Measurements from ENCODE around the gene CERS2. TPM values are rescaled to one million over a fixed set of nuclear protein-coding genes. Genes with fewer than 3 reads are reported as not detected.

CERS2 gene, protein sequence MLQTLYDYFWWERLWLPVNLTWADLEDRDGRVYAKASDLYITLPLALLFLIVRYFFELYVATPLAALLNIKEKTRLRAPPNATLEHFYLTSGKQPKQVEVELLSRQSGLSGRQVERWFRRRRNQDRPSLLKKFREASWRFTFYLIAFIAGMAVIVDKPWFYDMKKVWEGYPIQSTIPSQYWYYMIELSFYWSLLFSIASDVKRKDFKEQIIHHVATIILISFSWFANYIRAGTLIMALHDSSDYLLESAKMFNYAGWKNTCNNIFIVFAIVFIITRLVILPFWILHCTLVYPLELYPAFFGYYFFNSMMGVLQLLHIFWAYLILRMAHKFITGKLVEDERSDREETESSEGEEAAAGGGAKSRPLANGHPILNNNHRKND
- 100 to 1,000 TPM; 153 to 160 TPM for total RNA-seq

DNA sequence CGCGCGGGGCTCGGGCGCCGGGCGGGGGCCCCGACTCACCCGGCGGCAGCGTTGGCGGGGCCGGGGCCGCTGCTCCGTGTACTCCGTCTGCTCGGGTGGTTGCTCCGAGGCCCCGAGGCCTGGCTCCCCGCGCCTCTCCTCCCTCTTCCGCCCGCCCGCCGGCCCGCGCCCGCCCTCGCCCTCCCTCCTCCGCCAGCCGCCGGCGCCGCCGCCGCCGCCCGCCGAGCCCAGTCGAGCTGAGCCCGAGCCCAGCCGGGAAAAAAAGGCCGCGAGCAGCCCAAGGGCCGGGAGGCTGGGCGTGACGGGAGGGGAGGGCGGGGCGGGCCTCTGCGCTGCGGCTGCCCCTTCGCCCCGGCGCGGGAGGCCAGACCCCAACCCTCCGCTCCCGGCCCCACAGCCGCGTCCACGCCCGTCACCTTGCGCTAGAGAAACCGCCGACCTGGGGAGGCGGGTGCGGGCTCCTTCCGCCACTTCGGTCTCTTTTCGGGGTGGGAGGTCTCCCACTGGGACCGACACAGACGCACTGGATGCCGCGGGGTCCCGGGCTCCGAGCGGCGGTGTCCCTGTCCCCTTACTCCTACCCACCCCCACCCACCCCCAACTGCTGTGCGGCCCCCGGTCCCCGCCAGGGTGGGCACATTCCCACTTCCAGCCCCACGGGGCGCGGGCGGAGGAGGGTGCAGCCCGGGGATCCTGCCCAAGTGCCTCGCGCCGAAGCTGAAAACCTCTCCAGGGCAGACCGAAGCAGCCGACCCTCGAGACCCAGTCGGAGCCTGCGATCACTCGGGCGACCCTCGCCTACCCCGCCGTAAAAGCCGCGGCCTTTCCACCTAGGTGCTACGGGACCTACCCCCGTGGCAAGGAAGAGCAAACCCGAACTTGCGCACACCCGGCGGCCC is at the start of gene CERS2:
TSS of gene CERS2 (minus strand) at position 256 of the 899 bp plus-strand sequence. CDS start 5,745 bp downstream, outside the sequence.
- Mint-ChIP-seq H3K36me3 (peaks cover 4% of the 10 kb centered on the region), H3K4me3 (peak within 1 kb of the TSS; percentile 85), H3K27me3 (no peaks in the 10 kb centered on the region), H3K9me3 (no peaks in the 10 kb centered on the region), H3K27ac (peak within 1 kb of the TSS; percentile 94), H3K4me1 (ENCODE audit: low read depth) (peaks cover 69% of the 10 kb centered on the region)
- intact Hi-C loops (cut with micrococcal nuclease) = loop anchor here (5.0 to 10.0 kb wide), 6 partner anchors 208 to 740 kb away; partner anchors contain the start of genes ANP32E, CTSS and TARS2
- POLR2A ChIA-PET = interaction anchor here (1.3 to 3.0 kb wide), 2 partner anchors 31 to 85 kb away, joined by 3 to 16 read pairs; partner anchors contain the start of genes CDC42SE1 and MINDY1
- DNase-seq = peak; percentile 86
- CTCF ChIA-PET = interaction anchor here (1.1 to 12.0 kb wide), 2 partner anchors 12 to 26 kb away, joined by 5 to 222 read pairs; partner anchors contain the start of gene MINDY1

DNA sequence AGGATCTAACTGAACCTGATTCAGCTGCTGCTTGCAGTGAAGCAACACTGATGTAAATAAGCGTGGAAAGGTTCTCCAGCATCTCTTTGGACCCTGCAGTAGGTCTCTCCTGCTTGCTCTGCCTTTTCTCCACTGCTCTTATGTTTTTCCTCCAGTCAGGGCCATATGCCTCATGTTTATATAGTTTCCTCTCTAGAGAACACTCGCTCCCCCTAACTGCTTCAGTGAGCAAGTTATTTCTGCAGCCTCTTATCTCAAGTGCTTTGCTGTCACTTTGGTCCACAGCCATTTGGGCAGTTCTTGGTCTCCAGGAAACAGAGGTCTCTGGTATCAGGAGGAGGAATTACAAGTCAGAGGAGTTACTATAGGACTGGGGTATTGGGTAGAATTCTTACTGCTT is 38.9 kb upstream of the CERS2 start:
- Mint-ChIP-seq H3K27ac (no peak overlapping the region), H3K4me1 (ENCODE audit: low read depth) (peaks cover 32% of the 10 kb centered on the region), H3K9me3 (no peaks in the 10 kb centered on the region), H3K27me3 (no peaks in the 10 kb centered on the region), H3K36me3 (peaks cover 7% of the 10 kb centered on the region), H3K4me3 (no peak overlapping the region)
- ChIA-PET POLR2A (no interaction called here), CTCF (interaction anchor here (2.3 kb wide), 1 partner anchor 11 kb away, joined by 7 read pairs; no protein-coding TSS in a partner anchor)
- intact Hi-C loops (cut with micrococcal nuclease) = no loop called here
- no peak for DNase-seq

DNA sequence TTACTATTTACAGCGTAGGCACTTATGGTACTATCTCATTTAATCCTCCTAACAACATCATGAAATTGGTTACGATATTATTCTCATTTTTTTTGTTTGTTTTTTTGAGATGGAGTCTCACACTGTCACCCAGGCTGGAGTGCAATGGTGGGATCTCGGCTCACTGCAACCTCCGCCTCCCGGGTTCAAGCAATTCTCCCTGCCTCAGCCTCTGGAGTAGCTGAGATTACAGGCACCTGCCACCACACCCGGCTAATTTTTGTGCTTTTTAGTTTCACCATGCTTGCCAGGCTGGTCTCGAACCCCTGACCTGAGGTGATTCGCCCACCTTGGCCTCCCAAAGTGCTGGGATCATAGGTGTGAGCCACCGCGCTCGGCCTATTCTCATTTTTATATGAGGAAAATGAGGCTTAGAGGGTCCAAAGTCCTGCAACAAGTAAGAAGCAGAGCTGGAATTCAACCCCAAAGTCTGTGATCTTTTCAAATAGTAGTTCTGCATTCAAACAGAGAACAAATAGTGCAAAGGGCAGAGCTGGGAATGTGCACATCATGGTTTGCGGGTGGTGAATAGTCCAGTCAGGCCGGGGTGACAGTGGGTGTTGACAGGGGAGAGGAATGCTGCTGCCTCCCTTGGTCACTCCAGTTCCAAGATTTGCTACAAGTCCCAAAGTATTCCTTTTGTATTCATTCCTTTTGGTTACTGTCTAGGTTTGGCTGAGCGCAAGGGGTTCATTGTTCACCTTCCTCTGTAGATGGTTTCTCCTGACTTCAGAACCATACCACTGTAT is 38.2 kb upstream of the CERS2 start:
- Mint-ChIP-seq H3K4me1 (ENCODE audit: low read depth) (peaks cover 32% of the 10 kb centered on the region), H3K36me3 (peaks cover 9% of the 10 kb centered on the region)
- POLR2A ChIA-PET = no interaction called here

DNA sequence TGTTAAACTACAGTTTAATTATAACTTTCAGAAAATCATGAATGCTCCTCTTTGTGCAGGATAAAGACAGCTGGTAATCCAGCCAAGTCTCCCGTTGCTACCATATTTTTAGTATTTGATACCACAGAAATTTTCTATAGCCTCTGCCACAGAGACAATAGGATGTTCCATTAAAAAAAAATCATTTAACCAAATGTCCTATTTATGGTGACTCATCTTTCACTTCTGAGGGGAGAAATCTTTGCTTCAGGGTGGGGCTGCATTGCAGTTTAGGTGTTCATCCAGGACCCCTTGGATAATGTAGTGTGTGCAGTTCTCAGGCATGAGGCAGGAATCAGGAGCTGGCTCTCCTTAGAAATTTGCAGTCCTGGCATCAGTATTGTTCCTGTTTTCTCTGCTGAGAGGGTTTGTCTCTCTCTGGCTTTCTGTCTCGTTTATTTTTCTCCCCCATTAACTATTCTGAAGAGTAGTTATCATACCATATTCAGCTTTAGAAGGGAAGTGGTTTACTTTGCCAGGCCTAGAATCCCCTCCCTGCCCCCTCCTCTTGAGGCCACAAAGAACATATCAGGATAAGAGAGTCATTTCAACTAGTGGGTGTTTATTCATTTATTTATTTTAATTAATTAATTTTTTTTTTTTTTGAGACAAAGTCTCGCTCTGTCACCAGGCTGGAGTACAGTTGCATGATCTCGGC is 36.7 kb upstream of the CERS2 start:
- intact Hi-C loops (cut with micrococcal nuclease) = no loop called here
- Mint-ChIP-seq H3K9me3 (no peaks in the 10 kb centered on the region), H3K4me1 (ENCODE audit: low read depth) (peaks cover 47% of the 10 kb centered on the region), H3K27ac (no peak overlapping the region), H3K4me3 (no peak overlapping the region), H3K36me3 (peaks cover 6% of the 10 kb centered on the region), H3K27me3 (no peaks in the 10 kb centered on the region)
- CTCF ChIA-PET = interaction anchor here (0.8 to 1.0 kb wide), 4 partner anchors 9 to 17 kb away, joined by 3 to 4 read pairs (median 3); no protein-coding TSS in a partner anchor
- POLR2A ChIA-PET = interaction anchor here (0.8 kb wide), 1 partner anchor 145 kb away, joined by 3 read pairs; the partner anchor contains the start of gene TNFAIP8L2
- no peak for DNase-seq

More for the DNA sequence above, 38.2 kb upstream of the CERS2 start:
- intact Hi-C loops (cut with micrococcal nuclease) = no loop called here
- Mint-ChIP-seq H3K4me3 (no peak overlapping the region), H3K27me3 (no peaks in the 10 kb centered on the region), H3K27ac (no peak overlapping the region), H3K9me3 (no peaks in the 10 kb centered on the region)
- no peak for DNase-seq
- CTCF ChIA-PET = interaction anchor here (1.0 to 2.3 kb wide), 2 partner anchors 11 to 15 kb away, joined by 3 to 7 read pairs; no protein-coding TSS in a partner anchor

DNA sequence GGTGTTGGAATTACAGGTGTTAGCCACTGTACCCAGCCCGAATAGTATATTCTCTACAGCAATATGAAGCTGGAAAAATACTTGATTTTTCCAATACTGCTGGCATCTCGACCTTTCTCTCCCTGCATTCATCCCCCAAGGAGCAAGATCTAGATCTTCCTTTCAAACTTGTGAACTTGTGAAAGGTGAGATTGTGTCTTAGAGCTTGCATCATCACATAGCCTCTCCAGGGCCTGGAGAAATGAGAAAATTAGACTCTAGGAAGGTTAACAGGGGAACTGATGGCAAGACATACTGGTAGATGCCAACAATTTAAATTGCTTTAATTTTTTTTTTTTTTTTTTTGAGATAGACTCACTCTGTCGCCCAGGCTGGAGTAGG is 35.7 kb upstream of the CERS2 start:
- POLR2A ChIA-PET = no interaction called here

DNA sequence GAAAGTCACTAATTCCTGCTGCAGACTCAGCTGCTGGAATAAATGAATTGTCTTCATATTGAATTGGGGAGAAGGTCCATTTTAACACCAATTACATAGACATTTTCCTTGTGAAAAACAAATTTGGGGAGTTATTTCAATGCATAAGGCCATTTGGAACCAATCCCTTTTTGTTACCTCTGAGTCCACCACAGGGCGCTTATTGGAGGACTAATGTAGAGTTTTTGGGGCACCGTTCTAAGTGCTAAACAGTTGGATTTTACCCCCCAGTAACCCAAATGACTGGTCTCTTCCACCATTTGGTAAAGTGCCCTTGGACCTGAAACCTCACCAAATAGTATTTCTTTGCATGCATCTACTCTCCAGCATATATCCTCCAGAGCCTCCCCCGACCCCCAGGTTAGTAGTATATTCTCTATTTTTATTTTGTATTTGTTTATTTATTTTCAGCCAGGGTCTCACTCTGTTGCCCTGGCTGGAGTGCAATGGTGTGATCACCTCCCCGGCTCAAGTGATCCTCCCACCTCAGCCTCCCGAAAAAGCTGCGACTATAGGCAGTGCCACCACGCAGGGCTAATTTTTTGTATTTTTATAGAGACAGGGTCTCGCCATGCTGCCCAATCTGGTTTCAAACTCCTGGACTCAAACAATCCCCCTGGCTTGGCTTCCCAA is 35.2 kb upstream of the CERS2 start:
- Mint-ChIP-seq H3K4me1 (ENCODE audit: low read depth) (peaks cover 58% of the 10 kb centered on the region), H3K27ac (peak overlapping the region; percentile 97), H3K27me3 (no peaks in the 10 kb centered on the region), H3K9me3 (no peaks in the 10 kb centered on the region), H3K36me3 (peaks cover 6% of the 10 kb centered on the region), H3K4me3 (peak overlapping the region; percentile 99)
- CTCF ChIA-PET = interaction anchor here (1.1 to 1.2 kb wide), 2 partner anchors 15 to 49 kb away, joined by 3 to 6 read pairs; partner anchors contain the start of gene CDC42SE1
- DNase-seq = no peak
- POLR2A ChIA-PET = no interaction called here
- intact Hi-C loops (cut with micrococcal nuclease) = loop anchor here (2.0 to 5.0 kb wide), 6 partner anchors 39 to 643 kb away; partner anchors contain the start of genes ARNT, ENSA and TNFAIP8L2

More for the DNA sequence above, 35.7 kb upstream of the CERS2 start:
- Mint-ChIP-seq H3K4me3 (no peak overlapping the region), H3K36me3 (peaks cover 6% of the 10 kb centered on the region), H3K4me1 (ENCODE audit: low read depth) (peaks cover 55% of the 10 kb centered on the region), H3K27me3 (no peaks in the 10 kb centered on the region), H3K27ac (no peak overlapping the region), H3K9me3 (no peaks in the 10 kb centered on the region)
- CTCF ChIA-PET = interaction anchor here (1.1 kb wide), 1 partner anchor 49 kb away, joined by 3 read pairs; the partner anchor contains the start of gene CDC42SE1
- intact Hi-C loops (cut with micrococcal nuclease) = no loop called here
- DNase-seq = no peak

DNA sequence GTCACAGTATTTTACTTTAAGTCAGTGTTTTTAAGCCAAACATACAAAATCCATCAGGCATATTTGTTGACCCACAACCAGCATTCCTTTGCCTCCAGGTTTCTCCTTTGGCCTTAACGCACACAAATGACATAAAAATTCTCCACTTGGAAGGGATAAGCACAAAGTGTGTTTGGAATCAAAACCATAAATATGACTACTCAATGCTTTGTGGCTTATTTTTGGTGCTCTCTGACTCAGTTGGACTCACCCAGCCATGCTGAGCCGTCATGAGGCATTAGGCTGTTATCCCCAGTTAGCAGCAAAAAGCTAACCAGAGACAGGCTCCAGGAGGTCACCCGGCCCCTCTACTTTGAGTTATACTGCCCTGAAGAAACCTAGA is 34.6 kb upstream of the CERS2 start:
- ChIA-PET CTCF (interaction anchor here (1.2 kb wide), 1 partner anchor 15 kb away, joined by 6 read pairs; no protein-coding TSS in a partner anchor), POLR2A (interaction anchor here (1.4 kb wide), 1 partner anchor 39 kb away, joined by 3 read pairs; the partner anchor contains the start of gene C1orf56)

DNA sequence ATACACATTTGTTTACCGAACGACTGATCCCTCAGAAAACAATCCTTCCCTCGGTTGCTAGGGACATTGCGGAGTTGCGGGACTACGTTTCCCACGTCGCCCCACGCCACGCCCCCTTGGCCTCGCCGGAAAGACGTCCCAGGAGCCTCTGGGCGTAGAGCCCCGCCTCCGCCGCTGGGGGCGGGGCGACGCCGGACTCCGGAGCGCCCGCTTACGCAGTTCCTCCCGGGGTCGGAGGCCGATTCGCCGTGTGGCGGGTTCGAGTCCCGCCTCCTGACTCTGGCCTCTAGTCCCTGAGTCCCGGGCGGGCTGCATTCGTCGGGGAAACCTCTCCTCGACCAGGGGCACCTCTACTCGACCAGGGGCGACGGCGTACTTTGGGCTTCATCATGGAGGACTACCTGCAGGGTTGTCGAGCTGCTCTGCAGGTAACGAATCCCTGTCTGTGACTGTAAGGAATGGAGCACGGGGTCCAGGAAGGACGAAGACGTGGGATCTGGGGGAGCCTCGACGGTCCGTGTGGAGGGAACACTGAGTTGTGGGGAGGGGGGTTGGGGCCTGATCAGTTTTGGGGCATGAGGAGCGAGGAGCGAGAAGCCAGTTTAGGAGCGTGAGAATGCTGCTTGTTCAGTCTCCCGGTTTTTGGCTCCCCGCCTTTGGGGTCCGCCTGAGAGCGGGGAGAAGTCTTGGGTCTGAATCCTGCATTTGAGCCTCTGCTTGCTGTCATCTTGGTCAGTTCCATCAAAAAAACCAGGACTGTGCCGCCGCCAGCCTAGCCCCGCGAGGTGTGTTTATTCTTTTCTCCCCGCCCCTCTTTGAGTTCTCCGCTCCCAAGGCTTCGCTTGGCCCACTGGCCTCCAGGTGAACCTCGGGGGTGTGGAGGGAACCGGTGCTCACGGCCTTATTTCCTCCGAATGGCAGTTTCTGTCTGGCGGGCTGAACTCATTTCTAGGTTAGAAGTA is 33.9 kb upstream of the CERS2 start, which contains the start of gene PRUNE1:
TSS of gene PRUNE1 (plus strand) at position 206 of the 962 bp plus-strand sequence. CDS start at position 390, 184 bp downstream.
- Mint-ChIP-seq H3K9me3 (no peaks in the 10 kb centered on the region), H3K36me3 (peaks cover 5% of the 10 kb centered on the region), H3K27ac (peak within 1 kb of the TSS; percentile 97), H3K4me3 (peak within 1 kb of the TSS; percentile 99), H3K27me3 (no peaks in the 10 kb centered on the region), H3K4me1 (ENCODE audit: low read depth) (peaks cover 64% of the 10 kb centered on the region)
- POLR2A ChIA-PET = interaction anchor here (1.4 kb wide), 1 partner anchor 40 kb away, joined by 3 read pairs; the partner anchor contains the start of gene C1orf56
- intact Hi-C loops (cut with micrococcal nuclease) = loop anchor here (1.0 to 5.0 kb wide), 9 partner anchors 40 to 641 kb away; partner anchors contain the start of genes ARNT, ENSA and TNFAIP8L2
- peak; percentile 97 for DNase-seq
- CTCF ChIA-PET = interaction anchor here (1.2 kb wide), 1 partner anchor 16 kb away, joined by 6 read pairs; no protein-coding TSS in a partner anchor

More for the DNA sequence above, 34.6 kb upstream of the CERS2 start:
- H3K9me3 Mint-ChIP-seq = no peaks in the 10 kb centered on the region
- H3K27me3 Mint-ChIP-seq = no peaks in the 10 kb centered on the region
- H3K36me3 Mint-ChIP-seq = peaks cover 6% of the 10 kb centered on the region
- intact Hi-C loops (cut with micrococcal nuclease) = loop anchor here (2.0 to 5.0 kb wide), 6 partner anchors 40 to 642 kb away; partner anchors contain the start of genes ARNT, ENSA and TNFAIP8L2
- H3K4me3 Mint-ChIP-seq = peak overlapping the region; percentile 99
- H3K27ac Mint-ChIP-seq = peak overlapping the region; percentile 97
- H3K4me1 Mint-ChIP-seq (ENCODE audit: low read depth) = peaks cover 61% of the 10 kb centered on the region
- peak; percentile 47 for DNase-seq

DNA sequence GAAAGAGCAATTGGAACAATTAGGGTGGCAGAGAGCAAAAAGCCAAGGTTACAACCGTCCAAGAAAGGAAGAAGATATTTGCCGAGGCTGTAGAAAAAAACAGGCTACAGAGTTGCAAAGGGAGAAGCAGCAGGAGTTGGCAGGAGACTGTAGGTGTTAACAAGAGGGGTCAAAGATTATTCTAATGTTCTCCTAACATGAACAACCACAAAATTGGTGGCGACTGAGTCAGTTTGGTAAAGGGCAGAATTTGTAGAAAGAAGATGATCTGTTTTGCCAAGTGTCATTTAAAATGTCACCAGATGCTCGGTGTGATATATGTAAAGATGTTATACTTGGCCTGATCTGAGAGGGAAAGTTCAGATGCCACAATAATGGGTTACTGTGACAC is 33.2 kb upstream of the CERS2 start:
- DNase-seq = no peak
- Mint-ChIP-seq H3K4me3 (peak overlapping the region; percentile 99), H3K27ac (peak overlapping the region; percentile 97), H3K9me3 (no peaks in the 10 kb centered on the region), H3K36me3 (peaks cover 3% of the 10 kb centered on the region), H3K4me1 (ENCODE audit: low read depth) (peaks cover 68% of the 10 kb centered on the region), H3K27me3 (no peaks in the 10 kb centered on the region)
- intact Hi-C loops (cut with micrococcal nuclease) = loop anchor here (1.0 to 5.0 kb wide), 9 partner anchors 41 to 641 kb away; partner anchors contain the start of genes ARNT, ENSA and TNFAIP8L2
- POLR2A ChIA-PET = interaction anchor here (1.4 to 2.9 kb wide), 2 partner anchors 40 to 50 kb away, joined by 3 to 17 read pairs; partner anchors contain the start of genes C1orf56 and CDC42SE1
- CTCF ChIA-PET = no interaction called here
